K562 (cell line): ENCODE results near the gene NDST1. TPM values are rescaled to one million over a fixed set of nuclear protein-coding genes. Genes with fewer than 3 reads are reported as not detected.

Experiments
- ATAC-seq: fragments of 200-7000 bp; cut with Tn5 transposase; 3 replicates; pipeline ENCODE4 v1.9.1; 2020; ENCODE audit warnings: moderate library complexity
- BruUV-seq: library from RNA; stranded (reverse); fragments of 400-500 nt; replicated peaks from 2 replicates; lab custom pipeline; 2021; lab: Mats Ljungman, UMichigan
- CTCF ChIA-PET: fragments of 300-600 bp; formaldehyde crosslinking; extraction: SDS; loops from one replicate; lab custom pipeline; 2021; ENCODE audit warnings: low intra/inter-chr PET ratio; lab: Yijun Ruan, JAX
- POLR2A ChIA-PET: fragments of 300-600, 350-650 bp; sonication (Branson Sonifier 250); formaldehyde crosslinking; extraction: SDS; loops from one replicate; lab custom pipeline; 2021; ENCODE audit warnings: antibody characterized with exemption, inconsistent platforms; lab: Yijun Ruan, JAX
- DNase-seq, 4 experiments: peaks; one replicate each; pipeline versions ENCODE4 v3.0.0 to v3.0.0-alpha.2; 2011 to 2018; ENCODE audit warnings: low spot score in 3 of 4, mixed read lengths in 3 of 4; ENCODE audit errors: extremely low read depth in 1 of 4
- FAIRE-seq: peaks from 2 replicates; lab custom pipeline; 2011; peaks lifted over from hg19 to GRCh38; lab: Jason Lieb, UNC
- H2AFZ ChIP-seq: 2 replicates; pipeline ENCODE4 v1.6.0; 2011; ENCODE audit warnings: low read depth, low read length, control low read depth, inconsistent platforms
- H3K27ac ChIP-seq: fragments of 200-600 bp; 3 replicates; pipeline ENCODE4 v1.8.0; 2011; ENCODE audit warnings: low read depth, mild to moderate bottlenecking, control low read depth, inconsistent platforms, low read length, moderate library complexity, mixed read lengths; ENCODE audit errors: extremely low read depth
- H3K27me3 ChIP-seq, 2 experiments: fragments of 300-600 bp in 1 of 2; 2 replicates in 1 of 2; 3 replicates in 1 of 2; pipeline versions ENCODE4 v1.6.0 to v1.8.0; 2011; ENCODE audit warnings: inconsistent platforms in 2 of 2, low read length in 2 of 2, mild to moderate bottlenecking in 1 of 2, mixed read lengths in 1 of 2, moderate library complexity in 1 of 2; ENCODE audit not compliant: control insufficient read depth in 2 of 2, insufficient read depth in 2 of 2
- H3K36me3 ChIP-seq: fragments of 300-600 bp; 3 replicates; pipeline ENCODE4 v1.8.0; 2011; ENCODE audit warnings: mild to moderate bottlenecking, low read length, inconsistent platforms; ENCODE audit not compliant: control insufficient read depth, insufficient read depth
- H3K4me1 ChIP-seq, 2 experiments: fragments of 200-600 bp in 1 of 2; replicated peaks in 1 of 2; 2 replicates in 1 of 2; 3 replicates in 1 of 2; pipeline versions ENCODE4 v1.5.1 to v1.8.0; 2011; ENCODE audit warnings: inconsistent platforms in 2 of 2, low read length in 2 of 2, mild to moderate bottlenecking in 1 of 2, mixed read lengths in 1 of 2, moderate library complexity in 1 of 2; ENCODE audit not compliant: control insufficient read depth in 2 of 2, insufficient read depth in 2 of 2
- H3K4me2 ChIP-seq: 2 replicates; pipeline ENCODE4 v1.6.1; 2011; ENCODE audit warnings: low read length, control low read depth, inconsistent platforms, mixed read lengths; ENCODE audit not compliant: insufficient read depth
- H3K4me3 ChIP-seq: fragments of 200-600 bp; sonication (generic), shearing (Covaris generic); 2 replicates; pipeline ENCODE4 v1.5.1; 2016; ENCODE audit warnings: control low read depth, inconsistent platforms
- H3K79me2 ChIP-seq: fragments of 200-600 bp; 3 replicates; pipeline ENCODE4 v1.8.0; 2011; ENCODE audit warnings: low read length, inconsistent platforms; ENCODE audit not compliant: control insufficient read depth, insufficient read depth
- H3K9ac ChIP-seq, 2 experiments: 2 replicates each; pipeline versions ENCODE4 v1.6.0 to v1.6.1; 2011; ENCODE audit warnings: low read depth in 2 of 2, low read length in 2 of 2, control low read depth in 1 of 2, inconsistent platforms in 1 of 2, mild to moderate bottlenecking in 1 of 2, mixed read lengths in 1 of 2; ENCODE audit not compliant: insufficient read depth in 1 of 2
- H3K9me1 ChIP-seq: one replicate; pipeline ENCODE4 v1.6.0; 2011; ENCODE audit warnings: inconsistent platforms, mild to moderate bottlenecking, low read length, moderate library complexity; ENCODE audit not compliant: control insufficient read depth, insufficient read depth
- H3K9me3 ChIP-seq: replicated peaks from 2 replicates; pipeline ENCODE4 v1.5.1; 2011; ENCODE audit warnings: low read depth, low read length, inconsistent platforms; ENCODE audit not compliant: control insufficient read depth, insufficient read depth
- H4K20me1 ChIP-seq: replicated peaks from 2 replicates; pipeline ENCODE4 v1.6.1; 2011; ENCODE audit warnings: low read length, inconsistent platforms, mixed read lengths; ENCODE audit not compliant: control insufficient read depth, insufficient read depth
- CC2D1A ChIP-seq: fragments of 450-650 bp; IDR thresholded peaks from 2 replicates; pipeline ENCODE4 v1.6.1; 2017; ENCODE audit warnings: mild to moderate bottlenecking
- CREM ChIP-seq: IDR thresholded peaks from 2 replicates; pipeline ENCODE4 v1.6.1; 2014; ENCODE audit warnings: antibody characterized with exemption, low read depth
- CTBP1 ChIP-seq: fragments of 450-650 bp; IDR thresholded peaks from 2 replicates; pipeline ENCODE4 v1.6.1; 2016; ENCODE audit warnings: borderline replicate concordance
- E2F3 ChIP-seq: fragments of 250-450 bp; sonication (Bioruptor Pico); IDR thresholded peaks from 2 replicates; pipeline ENCODE4 v1.4.0; 2020; ENCODE audit warnings: mild to moderate bottlenecking
- ESRRA ChIP-seq: fragments of 450-650 bp; IDR thresholded peaks from 2 replicates; pipeline ENCODE4 v1.6.1; 2014; ENCODE audit warnings: low read depth, mild to moderate bottlenecking, moderate library complexity, borderline replicate concordance
- KLF16 ChIP-seq: IDR thresholded peaks from 2 replicates; pipeline ENCODE4 v1.6.1; 2016; ENCODE audit warnings: antibody characterized with exemption
- LCOR ChIP-seq: sonication (generic); formaldehyde crosslinking; IDR thresholded peaks from 2 replicates; pipeline ENCODE4 v1.8.0; 2022; ENCODE audit warnings: mild to moderate bottlenecking, missing genetic modification reagents
- MEIS2 ChIP-seq: fragments of 450-650 bp; IDR thresholded peaks from 2 replicates; pipeline ENCODE4 v1.6.1; 2014; ENCODE audit warnings: mild to moderate bottlenecking; ENCODE audit not compliant: partially characterized antibody
- NBN ChIP-seq: fragments of 450-650 bp; IDR thresholded peaks from 2 replicates; pipeline ENCODE4 v1.6.1; 2016; ENCODE audit warnings: low read depth, mild to moderate bottlenecking
- NFE2L1 ChIP-seq: fragments of 450-650 bp; IDR thresholded peaks from 2 replicates; pipeline ENCODE4 v1.6.1; 2016; ENCODE audit warnings: missing genetic modification characterization, low read depth, mild to moderate bottlenecking, missing compliant biosample characterization, moderate library complexity, borderline replicate concordance
- NR2C1 ChIP-seq, 2 experiments: fragments of 450-650 bp; IDR thresholded peaks; 2 replicates each; pipeline ENCODE4 v1.6.1; 2017; ENCODE audit warnings: mild to moderate bottlenecking in 2 of 2, antibody characterized with exemption in 1 of 2, inconsistent platforms in 1 of 2, missing compliant biosample characterization in 1 of 2, missing genetic modification characterization in 1 of 2
- POLR2AphosphoS5 ChIP-seq: IDR thresholded peaks from 2 replicates; pipeline ENCODE4 v1.6.1; 2011; ENCODE audit warnings: mild to moderate bottlenecking, low read depth, low read length, moderate library complexity; ENCODE audit not compliant: control insufficient read depth, insufficient read depth
- RAD21 ChIP-seq, 2 experiments: fragments of 250-450 bp in 1 of 2; fragments of 450-650 bp in 1 of 2; sonication (Bioruptor Pico) in 1 of 2; formaldehyde crosslinking in 1 of 2; IDR thresholded peaks in 1 of 2; conservative IDR thresholded peaks in 1 of 2; 2 replicates each; pipeline versions ENCODE4 v1.4.0 to v1.8.0; 2020 to 2022; ENCODE audit warnings: mild to moderate bottlenecking in 2 of 2, moderate library complexity in 1 of 2
- SRF ChIP-seq, 2 experiments: fragments of 250-450, 450-650 bp in 1 of 2; sonication (Bioruptor Pico) in 1 of 2; sonication (generic) in 1 of 2; formaldehyde crosslinking; IDR thresholded peaks; 2 replicates each; pipeline versions ENCODE4 v1.5.0 to v1.5.1; 2020 to 2022; ENCODE audit warnings: mild to moderate bottlenecking in 1 of 2, missing genetic modification reagents in 1 of 2
- STAG1 ChIP-seq: sonication (generic); formaldehyde crosslinking; IDR thresholded peaks from 2 replicates; pipeline ENCODE4 v1.5.0; 2020; ENCODE audit warnings: missing genetic modification reagents, borderline replicate concordance
- TCF3 ChIP-seq: sonication (generic); formaldehyde crosslinking; IDR thresholded peaks from 2 replicates; pipeline ENCODE4 v1.4.0; 2020; ENCODE audit warnings: mild to moderate bottlenecking, missing genetic modification reagents
- ZNF507 ChIP-seq: conservative IDR thresholded peaks from 2 replicates; pipeline ENCODE4 v1.6.1; 2017; ENCODE audit warnings: missing genetic modification characterization, missing compliant biosample characterization
- WGBS: fragments of 100-300 bp; shearing (Covaris generic); methylation state at CpG from one replicate; pipeline ENCODE4 v1.1.6; 2016; ENCODE audit warnings: low coverage, mixed read lengths; ENCODE audit not compliant: insufficient coverage; ENCODE audit errors: missing lambda C conversion rate; 5-methylcytosine and 5-hydroxymethylcytosine counted together
- in situ Hi-C: fragments of 300-500 bp; cut with MboI; formaldehyde crosslinking; loops from 4 replicates; pipeline ENCODE4 v1.15.0; 2018; ENCODE audit warnings: inconsistent platforms, mixed read lengths
- intact Hi-C: fragments of 100-400 bp; cut with micrococcal nuclease; formaldehyde crosslinking; loops from 2 replicates; pipeline ENCODE4 v1.14.2; 2022
- polyA plus RNA-seq, 8 experiments: library from polyadenylated mRNA; depleted of rRNA in 4 of 8; stranded (reverse) in 5 of 8; unstranded in 3 of 8; fragments of >200 nt; fragmentation: Nextera tagmentation in 2 of 8; fragmentation: Illumina TruSeq in 1 of 8; extraction: Ambion mirVana in 2 of 8; extraction: Trizol in 1 of 8; gene quantifications; 2 replicates each; pipeline versions ENCODE4 v1.2.1 to v1.2.3, GENCODE V29; 2011 to 2014; ENCODE audit warnings: inconsistent platforms in 1 of 8, missing spikeins in 1 of 8
- total RNA-seq, 7 experiments: library from RNA; depleted of rRNA in 6 of 7; stranded (reverse); fragments of >200 nt in 6 of 7; fragmentation: Illumina TruSeq in 2 of 7; extraction: Trizol in 2 of 7; gene quantifications; 2 replicates each; pipeline versions ENCODE4 v1.2.1 to v1.2.3, GENCODE V29; 2011 to 2021; ENCODE audit warnings: low replicate concordance in 1 of 7
- TF ChIP-seq, protein P1 (sequence below): fragments of 450-650 bp; IDR thresholded peaks from 2 replicates; pipeline ENCODE4 v1.6.1; 2018; ENCODE audit not compliant: partially characterized antibody

NDST1 gene
- total and polyA plus RNA-seq, 9 of the 15 experiments (the other 6 are each of a cell fraction or from before 2014, with no cell fraction given), result 0.38 to 47.9 (median 9.9) TPM

- Histone ChIP-seq H3K4me1 (peaks cover 0 to 4% of the 10 kb centered on the region in 2 experiments; a peak in 2 of 5 replicates), H4K20me1 (no peaks in the 10 kb centered on the region), H3K27ac (no peak overlapping the region), H3K79me2 (no peaks in the 10 kb centered on the region), H3K9ac (no peak overlapping the region), H3K27me3 (no peaks in the 10 kb centered on the region), H3K9me3 (no peaks in the 10 kb centered on the region), H3K9me1 (no peaks in the 10 kb centered on the region), H3K4me2 (no peak overlapping the region), H2AFZ (no peak overlapping the region), H3K4me3 (no peak overlapping the region), H3K36me3 (peaks cover 73% of the 10 kb centered on the region; the same call in 2 of the 3 replicates)
- ChIA-PET CTCF (interaction anchor here (0.7 to 5.2 kb wide), 5 partner anchors 12 to 95 kb away, joined by 3 to 44 read pairs (median 3); partner anchors contain the start of gene RPS14), POLR2A (interaction anchor here (0.6 to 1.1 kb wide), 7 partner anchors 9 to 679 kb away, joined by 3 read pairs; partner anchors contain the start of gene CCDC69)
- intact Hi-C loops (loop anchor here (1.0 to 5.0 kb wide), 2 partner anchors 57 to 85 kb away; no protein-coding TSS in a partner anchor), in situ Hi-C loops (loop anchor here (5.0 kb wide), 1 partner anchor 87 kb away; no protein-coding TSS in a partner anchor)
- FAIRE-seq (peak; percentile 93), ATAC-seq (peak; percentile 100), DNase-seq (peak; percentile 87 to 95 (median 92))
- 18% methylated on average over 7 of the region's 8 CpGs for WGBS
- no TSS peak for BruUV-seq
- TF ChIP-seq ZNF507 (tag), result no peak
- peak; percentile 64 for TF ChIP-seq KLF16
- TF ChIP-seq POLR2AphosphoS5, result peak; percentile 34; the same call in 1 of the 2 replicates
- peak in 1 of 2 experiments; percentile 87; a peak in 1 of 4 replicates for TF ChIP-seq SRF (CRISPR knock-in tag; IDR thresholded peaks at IDR 0.05)
- TF ChIP-seq MEIS2, result peak; percentile 49
- no peak for TF ChIP-seq NR2C1 (IDR thresholded peaks at IDR 0.05)
- TF ChIP-seq NR2C1 (tag; IDR thresholded peaks at IDR 0.05), result no peak
- TF ChIP-seq ESRRA, result 0 out of 2 replicates have a peak, but pooled peaks have one; percentile 14
- 0 out of 2 replicates have a peak, but pooled peaks have one; percentile 50 for TF ChIP-seq LCOR (CRISPR knock-in tag)
- TF ChIP-seq TCF3, result no peak
- peak; percentile 50 for TF ChIP-seq CREM
- peak; percentile 66 for TF ChIP-seq CTBP1
- peak; percentile 40; the same call in 1 of the 2 replicates for TF ChIP-seq CC2D1A
- TF ChIP-seq STAG1 (CRISPR knock-in tag), result peak; percentile 69; the same call in 1 of the 2 replicates
- peak; percentile 75 to 88 for TF ChIP-seq RAD21 (CRISPR knock-in tag; conservative IDR thresholded peaks at IDR 0.05 in 1 of 2, IDR thresholded peaks at IDR 0.05 in 1 of 2)
- 0 out of 2 replicates have a peak, but pooled peaks have one; percentile 28 for TF ChIP-seq NBN
- TF ChIP-seq NFE2L1 (tag), result no peak
- TF ChIP-seq, protein P1, sequence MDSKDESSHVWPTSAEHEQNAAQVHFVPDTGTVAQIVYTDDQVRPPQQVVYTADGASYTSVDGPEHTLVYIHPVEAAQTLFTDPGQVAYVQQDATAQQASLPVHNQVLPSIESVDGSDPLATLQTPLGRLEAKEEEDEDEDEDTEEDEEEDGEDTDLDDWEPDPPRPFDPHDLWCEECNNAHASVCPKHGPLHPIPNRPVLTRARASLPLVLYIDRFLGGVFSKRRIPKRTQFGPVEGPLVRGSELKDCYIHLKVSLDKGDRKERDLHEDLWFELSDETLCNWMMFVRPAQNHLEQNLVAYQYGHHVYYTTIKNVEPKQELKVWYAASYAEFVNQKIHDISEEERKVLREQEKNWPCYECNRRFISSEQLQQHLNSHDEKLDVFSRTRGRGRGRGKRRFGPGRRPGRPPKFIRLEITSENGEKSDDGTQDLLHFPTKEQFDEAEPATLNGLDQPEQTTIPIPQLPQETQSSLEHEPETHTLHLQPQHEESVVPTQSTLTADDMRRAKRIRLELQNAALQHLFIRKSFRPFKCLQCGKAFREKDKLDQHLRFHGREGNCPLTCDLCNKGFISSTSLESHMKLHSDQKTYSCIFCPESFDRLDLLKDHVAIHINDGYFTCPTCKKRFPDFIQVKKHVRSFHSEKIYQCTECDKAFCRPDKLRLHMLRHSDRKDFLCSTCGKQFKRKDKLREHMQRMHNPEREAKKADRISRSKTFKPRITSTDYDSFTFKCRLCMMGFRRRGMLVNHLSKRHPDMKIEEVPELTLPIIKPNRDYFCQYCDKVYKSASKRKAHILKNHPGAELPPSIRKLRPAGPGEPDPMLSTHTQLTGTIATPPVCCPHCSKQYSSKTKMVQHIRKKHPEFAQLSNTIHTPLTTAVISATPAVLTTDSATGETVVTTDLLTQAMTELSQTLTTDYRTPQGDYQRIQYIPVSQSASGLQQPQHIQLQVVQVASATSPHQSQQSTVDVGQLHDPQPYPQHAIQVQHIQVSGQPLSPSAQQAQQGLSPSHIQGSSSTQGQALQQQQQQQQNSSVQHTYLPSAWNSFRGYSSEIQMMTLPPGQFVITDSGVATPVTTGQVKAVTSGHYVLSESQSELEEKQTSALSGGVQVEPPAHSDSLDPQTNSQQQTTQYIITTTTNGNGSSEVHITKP, result peak; percentile 63
- TF ChIP-seq E2F3, result no peak
These were observed 36.8 kb downstream of the NDST1 start for GRCh38 chr5:150544611-150545219.
